ENCODE results near the gene KPTN. TPM values are rescaled to one million over a fixed set of nuclear protein-coding genes. Genes with fewer than 3 reads are reported as not detected.
A peak's percentile ranks its signal among the peaks of the same experiment; 100 is the strongest.

The KPTN gene
- total RNA-seq, 1 donor from 2014 or later = 8.7 TPM

GRCh38 chr19:47518139-47518538, 34.1 kb upstream of the KPTN start:
- POLR2A ChIA-PET = interaction anchor here (0.8 to 0.9 kb wide), 2 partner anchors 29 to 35 kb away, joined by 4 to 5 read pairs; partner anchors contain the start of gene KPTN
- no peak for TF ChIP-seq CTCF (IDR thresholded peaks at IDR 0.05)
- Mint-ChIP-seq H3K27ac (peak overlapping the region; percentile 48), H3K4me1 (peaks cover 66% of the 10 kb centered on the region), H3K9me3 (no peaks in the 10 kb centered on the region), H3K4me3 (peak overlapping the region; percentile 53), H3K36me3 (ENCODE audit: low read depth) (peaks cover 8% of the 10 kb centered on the region), H3K27me3 (peaks cover 15% of the 10 kb centered on the region)
- peak; percentile 44 for DNase-seq
- CTCF ChIA-PET = interaction anchor here (0.9 kb wide), 1 partner anchor 34 kb away, joined by 3 read pairs; the partner anchor contains the start of gene KPTN
- peak; percentile 8 for ATAC-seq (ENCODE audit: low read depth)
- intact Hi-C loops (cut with micrococcal nuclease) = loop anchor here (5.0 kb wide), 1 partner anchor 246 kb away; the partner anchor contains the start of gene INAFM1

DNA sequence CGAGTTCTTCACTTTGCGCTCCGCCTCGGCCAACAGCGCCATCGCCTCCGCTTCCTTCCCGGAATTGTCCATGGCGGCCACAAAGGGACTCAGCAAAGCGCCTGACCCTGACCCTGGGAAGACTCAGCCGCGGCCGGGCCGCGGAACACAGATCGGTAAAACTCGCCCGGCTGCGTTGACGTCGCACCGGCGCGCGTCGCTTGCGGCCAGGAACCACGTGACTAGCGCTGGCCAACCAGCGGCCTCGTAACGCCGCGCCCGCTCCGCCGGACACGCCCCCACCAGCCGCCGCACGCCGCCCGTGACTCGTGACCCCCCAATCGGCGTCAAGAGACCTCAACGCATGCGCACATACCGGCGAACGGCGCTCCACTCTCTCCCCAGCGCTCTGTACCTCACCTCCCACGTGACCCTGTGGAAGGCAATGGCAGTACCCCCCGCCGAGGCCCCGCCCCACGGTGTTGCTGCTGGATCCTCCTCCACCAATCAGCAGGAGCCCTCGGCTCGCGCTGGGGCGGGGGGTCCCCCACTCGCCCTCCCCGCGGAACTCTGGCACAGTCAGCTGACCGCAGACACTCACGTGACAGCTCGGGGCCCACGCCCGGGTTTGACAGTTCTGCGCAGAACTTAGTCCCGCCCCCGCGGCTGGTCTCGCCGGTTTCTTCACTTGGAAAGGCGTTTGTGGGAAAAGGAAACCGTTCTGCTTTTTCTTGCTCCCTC, 31.0 kb upstream of the KPTN start, which contains the start of gene NAPA:
Gene NAPA (minus strand): TSS at position 195 of the 720 bp plus-strand sequence. CDS start 123 bp downstream, at position 72.
- ATAC-seq (ENCODE audit: low read depth) (peak; percentile 92), DNase-seq (peak; percentile 99)
- ChIA-PET POLR2A (interaction anchor here (0.6 to 2.1 kb wide), 13 partner anchors 14 to 401 kb away, joined by 3 to 16 read pairs (median 4); partner anchors contain the start of genes BICRA, KPTN, NOP53 and ZC3H4), CTCF (interaction anchor here (1.2 to 2.0 kb wide), 5 partner anchors 16 to 192 kb away, joined by 3 to 12 read pairs (median 5); partner anchors contain the start of gene KPTN)
- H3K36me3 Mint-ChIP-seq (ENCODE audit: low read depth) = peaks cover 22% of the 10 kb centered on the region
- no peaks in the 10 kb centered on the region for H3K9me3 Mint-ChIP-seq
- H3K27ac Mint-ChIP-seq = peak within 1 kb of the TSS; percentile 92
- peak within 1 kb of the TSS; percentile 97 for H3K4me3 Mint-ChIP-seq
- TF ChIP-seq CTCF (IDR thresholded peaks at IDR 0.05) = no peak
- no peaks in the 10 kb centered on the region for H3K27me3 Mint-ChIP-seq
- H3K4me1 Mint-ChIP-seq = peaks cover 83% of the 10 kb centered on the region
- intact Hi-C loops (cut with micrococcal nuclease) = loop anchor here (1.0 to 5.0 kb wide), 8 partner anchors 31 to 273 kb away; partner anchors contain the start of genes DHX34, INAFM1 and KPTN

DNA sequence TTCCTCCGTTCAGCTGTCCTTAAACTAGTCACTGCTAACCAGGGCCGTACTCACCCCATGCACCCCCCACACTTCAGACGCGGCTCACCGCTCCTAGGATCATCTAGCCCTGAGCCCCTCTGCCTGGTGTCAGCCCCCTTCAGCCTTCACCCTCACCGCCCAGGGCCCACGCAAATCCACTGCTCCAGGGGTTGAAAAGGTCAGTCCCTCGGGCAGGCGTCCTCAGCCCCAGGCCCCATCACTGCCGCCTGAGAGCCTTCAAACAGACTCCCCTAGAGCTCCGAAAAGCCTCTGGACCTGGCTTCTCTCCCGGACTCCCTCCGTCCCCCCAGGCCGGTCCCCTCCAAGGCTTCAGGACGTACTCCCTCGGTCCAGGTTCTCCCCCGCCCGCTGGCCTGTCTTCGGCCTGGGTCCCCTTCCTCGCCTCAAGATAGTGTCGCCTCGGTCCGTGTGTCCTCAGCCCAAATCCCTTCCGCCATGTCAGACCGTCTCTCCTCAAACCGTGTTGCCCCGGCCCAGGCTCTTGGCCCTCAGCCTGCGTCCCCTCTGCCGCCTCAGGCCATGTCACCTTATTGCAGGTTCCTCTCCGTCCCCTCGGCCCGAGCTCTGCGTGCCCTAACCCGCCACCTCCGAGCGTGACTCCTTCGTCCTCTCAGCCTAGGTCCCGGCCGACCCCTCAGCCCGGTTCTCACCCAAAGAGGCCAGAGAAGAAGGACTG, 30.3 kb upstream of the KPTN start:
- no peak for TF ChIP-seq CTCF (IDR thresholded peaks at IDR 0.05)
- ATAC-seq (ENCODE audit: low read depth) = no peak
- Mint-ChIP-seq H3K27ac (peak overlapping the region; percentile 92), H3K4me3 (peak overlapping the region; percentile 97), H3K36me3 (ENCODE audit: low read depth) (peaks cover 26% of the 10 kb centered on the region), H3K27me3 (no peaks in the 10 kb centered on the region), H3K9me3 (no peaks in the 10 kb centered on the region), H3K4me1 (peaks cover 84% of the 10 kb centered on the region)
- DNase-seq = no peak
- ChIA-PET POLR2A (interaction anchor here (1.9 to 2.1 kb wide), 2 partner anchors 30 to 86 kb away, joined by 14 to 16 read pairs; partner anchors contain the start of gene KPTN), CTCF (no interaction called here)
- intact Hi-C loops (cut with micrococcal nuclease) = no loop called here

DNA sequence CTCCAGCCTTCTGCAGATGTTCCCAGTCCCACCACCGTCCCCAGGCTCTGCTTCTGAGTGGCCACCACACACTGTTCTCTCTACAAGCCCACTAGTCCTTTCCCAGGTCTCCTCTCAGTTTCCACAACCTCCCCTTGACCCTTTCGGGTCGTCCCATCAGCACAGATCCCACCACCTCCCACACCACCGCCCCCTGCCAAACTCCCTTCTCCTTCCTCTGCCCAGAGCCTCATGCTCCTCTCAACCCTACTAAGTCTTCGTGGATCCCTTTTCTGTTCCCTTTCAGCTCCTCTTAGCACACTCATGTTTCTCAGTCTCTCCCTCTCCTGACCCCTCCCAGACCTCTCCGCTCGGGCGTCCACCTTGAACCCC, 28.9 kb upstream of the KPTN start:
- POLR2A ChIA-PET = no interaction called here
- peaks cover 26% of the 10 kb centered on the region for H3K36me3 Mint-ChIP-seq (ENCODE audit: low read depth)
- ATAC-seq (ENCODE audit: low read depth) (no peak), DNase-seq (no peak)
- peak overlapping the region; percentile 97 for H3K4me3 Mint-ChIP-seq
- H3K9me3 Mint-ChIP-seq = no peaks in the 10 kb centered on the region
- H3K4me1 Mint-ChIP-seq = peaks cover 70% of the 10 kb centered on the region
- H3K27ac Mint-ChIP-seq = peak overlapping the region; percentile 47
- H3K27me3 Mint-ChIP-seq = no peaks in the 10 kb centered on the region
- CTCF ChIA-PET = no interaction called here
- no peak for TF ChIP-seq CTCF (IDR thresholded peaks at IDR 0.05)
- intact Hi-C loops (cut with micrococcal nuclease) = no loop called here

All from activated B cell treated with CpG ODN at 0.5 μM for 24 hours (primary cell).